ENCODE data around the gene PLN.

The PLN gene

GRCh38 chr6:118594877-118595276 lies 46.8 kb downstream of the PLN start:
- H3K27ac ChIP-seq (ENCODE audit: low read depth, low read length): no peak overlapping the region
- H3K9ac ChIP-seq (ENCODE audit: low read depth, low read length): no peak overlapping the region
- H3K9me3 ChIP-seq (ENCODE audit: control insufficient read depth, insufficient read depth, low read length): no peaks in the 10 kb centered on the region
- H3K4me3 ChIP-seq (ENCODE audit: low read depth, low read length): no peak overlapping the region
- no peaks in the 10 kb centered on the region for H3K36me3 ChIP-seq (ENCODE audit: control insufficient read depth, insufficient read depth, low read length)
- H3K4me1 ChIP-seq (ENCODE audit: control insufficient read depth, insufficient read depth, low read length): peaks cover 21% of the 10 kb centered on the region
- H3K27me3 ChIP-seq (ENCODE audit: control insufficient read depth, insufficient read depth, low read length): no peaks in the 10 kb centered on the region

DNA sequence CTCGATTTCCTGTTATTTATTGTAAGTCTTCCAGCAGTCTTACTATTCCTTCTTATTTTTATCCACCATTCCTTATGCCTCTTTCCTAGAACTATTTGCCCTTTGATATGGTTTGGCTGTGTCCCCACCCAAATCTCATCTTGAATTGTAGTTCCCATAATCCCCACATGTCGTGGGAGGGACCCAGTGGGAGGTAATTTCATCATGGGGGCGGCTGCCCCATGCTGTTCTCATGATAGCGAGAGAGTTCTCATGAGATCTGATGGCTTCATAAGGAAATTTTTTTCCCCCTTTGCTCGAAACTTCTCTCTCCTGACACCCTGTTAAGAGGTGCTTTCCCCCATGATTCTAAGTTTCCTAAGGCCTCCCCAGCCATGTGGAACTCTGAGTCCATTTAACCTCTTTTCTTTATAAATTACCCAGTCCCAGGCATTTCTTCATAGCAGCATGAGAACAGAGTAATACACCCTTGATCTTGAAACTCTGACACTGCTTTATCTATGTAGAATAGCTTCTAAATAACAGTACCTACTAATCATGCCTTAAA lies 48.8 kb downstream of the PLN start:
- no peak overlapping the region for H3K4me3 ChIP-seq (ENCODE audit: low read depth, low read length)
- no peaks in the 10 kb centered on the region for H3K27me3 ChIP-seq (ENCODE audit: control insufficient read depth, insufficient read depth, low read length)
- H3K4me1 ChIP-seq (ENCODE audit: control insufficient read depth, insufficient read depth, low read length): peaks cover 16% of the 10 kb centered on the region; the same call in 1 of the 2 replicates
- H3K27ac ChIP-seq (ENCODE audit: low read depth, low read length): no peak overlapping the region
- no peaks in the 10 kb centered on the region for H3K9me3 ChIP-seq (ENCODE audit: control insufficient read depth, insufficient read depth, low read length)
- H3K9ac ChIP-seq (ENCODE audit: low read depth, low read length): no peak overlapping the region
- H3K36me3 ChIP-seq (ENCODE audit: control insufficient read depth, insufficient read depth, low read length): no peaks in the 10 kb centered on the region

GRCh38 chr6:118597636-118598035 lies 49.5 kb downstream of the PLN start:
- no peak overlapping the region for H3K9ac ChIP-seq (ENCODE audit: low read depth, low read length)
- H3K27me3 ChIP-seq (ENCODE audit: control insufficient read depth, insufficient read depth, low read length): no peaks in the 10 kb centered on the region
- peak overlapping the region; percentile 31 for H3K27ac ChIP-seq (ENCODE audit: low read depth, low read length)
- H3K9me3 ChIP-seq (ENCODE audit: control insufficient read depth, insufficient read depth, low read length): no peaks in the 10 kb centered on the region
- H3K4me1 ChIP-seq (ENCODE audit: control insufficient read depth, insufficient read depth, low read length): peaks cover 16% of the 10 kb centered on the region; the same call in 1 of the 2 replicates
- no peak overlapping the region for H3K4me3 ChIP-seq (ENCODE audit: low read depth, low read length)
- no peaks in the 10 kb centered on the region for H3K36me3 ChIP-seq (ENCODE audit: control insufficient read depth, insufficient read depth, low read length)

- Histone ChIP-seq H3K36me3 (ENCODE audit: control insufficient read depth, insufficient read depth, low read length) (no peaks in the 10 kb centered on the region), H3K4me3 (ENCODE audit: low read depth, low read length) (no peak overlapping the region), H3K9ac (ENCODE audit: low read depth, low read length) (no peak overlapping the region), H3K27ac (ENCODE audit: low read depth, low read length) (no peak overlapping the region), H3K4me1 (ENCODE audit: control insufficient read depth, insufficient read depth, low read length) (peaks cover 16% of the 10 kb centered on the region; the same call in 1 of the 2 replicates), H3K27me3 (ENCODE audit: control insufficient read depth, insufficient read depth, low read length) (no peaks in the 10 kb centered on the region), H3K9me3 (ENCODE audit: control insufficient read depth, insufficient read depth, low read length) (no peaks in the 10 kb centered on the region)
Measured at GRCh38 chr6:118598324-118598723, 50.2 kb downstream of the PLN start.

DNA sequence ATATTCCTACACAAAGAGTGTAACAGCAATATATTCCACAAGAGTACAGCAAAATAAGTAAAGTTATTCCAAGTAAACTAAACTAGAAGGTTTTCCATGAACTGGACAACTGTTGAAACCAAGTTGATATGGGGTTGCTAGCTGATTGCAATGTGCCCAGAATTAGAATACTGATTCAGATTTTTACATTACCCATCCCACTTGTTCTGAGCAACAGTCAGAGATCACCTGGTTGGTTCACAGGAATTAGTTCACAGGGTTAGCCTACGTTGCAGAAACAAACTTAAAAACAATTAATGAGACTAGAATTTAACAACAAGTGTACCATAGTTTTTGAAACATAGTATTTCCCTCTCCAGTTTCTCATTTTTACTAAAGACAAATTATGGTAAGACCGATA lies 54.2 kb downstream of the PLN start:
- peaks cover 13% of the 10 kb centered on the region; the same call in 1 of the 2 replicates for H3K4me1 ChIP-seq (ENCODE audit: control insufficient read depth, insufficient read depth, low read length)
- no peak overlapping the region for H3K9ac ChIP-seq (ENCODE audit: low read depth, low read length)
- no peak overlapping the region for H3K4me3 ChIP-seq (ENCODE audit: low read depth, low read length)
- no peaks in the 10 kb centered on the region for H3K9me3 ChIP-seq (ENCODE audit: control insufficient read depth, insufficient read depth, low read length)
- H3K27ac ChIP-seq (ENCODE audit: low read depth, low read length): no peak overlapping the region
- H3K36me3 ChIP-seq (ENCODE audit: control insufficient read depth, insufficient read depth, low read length): no peaks in the 10 kb centered on the region
- H3K27me3 ChIP-seq (ENCODE audit: control insufficient read depth, insufficient read depth, low read length): no peaks in the 10 kb centered on the region

- H3K4me1 ChIP-seq (ENCODE audit: control insufficient read depth, insufficient read depth, low read length): peaks cover 2% of the 10 kb centered on the region; the same call in 1 of the 2 replicates
- no peaks in the 10 kb centered on the region for H3K36me3 ChIP-seq (ENCODE audit: control insufficient read depth, insufficient read depth, low read length)
- H3K4me3 ChIP-seq (ENCODE audit: low read depth, low read length): no peak overlapping the region
- H3K9me3 ChIP-seq (ENCODE audit: control insufficient read depth, insufficient read depth, low read length): no peaks in the 10 kb centered on the region
- no peaks in the 10 kb centered on the region for H3K27me3 ChIP-seq (ENCODE audit: control insufficient read depth, insufficient read depth, low read length)
- no peak overlapping the region for H3K27ac ChIP-seq (ENCODE audit: low read depth, low read length)
- H3K9ac ChIP-seq (ENCODE audit: low read depth, low read length): no peak overlapping the region
Measured at GRCh38 chr6:118603372-118603771, 55.3 kb downstream of the PLN start.

- Histone ChIP-seq H3K36me3 (ENCODE audit: control insufficient read depth, insufficient read depth, low read length) (no peaks in the 10 kb centered on the region), H3K9ac (ENCODE audit: low read depth, low read length) (no peak overlapping the region), H3K4me1 (ENCODE audit: control insufficient read depth, insufficient read depth, low read length) (no peaks in the 10 kb centered on the region), H3K9me3 (ENCODE audit: control insufficient read depth, insufficient read depth, low read length) (no peaks in the 10 kb centered on the region), H3K27me3 (ENCODE audit: control insufficient read depth, insufficient read depth, low read length) (no peaks in the 10 kb centered on the region), H3K4me3 (ENCODE audit: low read depth, low read length) (no peak overlapping the region), H3K27ac (ENCODE audit: low read depth, low read length) (no peak overlapping the region)
Measured at GRCh38 chr6:118606268-118606667, 58.2 kb downstream of the PLN start.

- no peaks in the 10 kb centered on the region for H3K36me3 ChIP-seq (ENCODE audit: control insufficient read depth, insufficient read depth, low read length)
Measured at GRCh38 chr6:118606858-118607257, 58.8 kb downstream of the PLN start.

More at GRCh38 chr6:118606858-118607257, 58.8 kb downstream of the PLN start:
- no peak overlapping the region for H3K27ac ChIP-seq (ENCODE audit: low read depth, low read length)
- H3K4me3 ChIP-seq (ENCODE audit: low read depth, low read length): no peak overlapping the region
- no peak overlapping the region for H3K9ac ChIP-seq (ENCODE audit: low read depth, low read length)
- no peaks in the 10 kb centered on the region for H3K4me1 ChIP-seq (ENCODE audit: control insufficient read depth, insufficient read depth, low read length)
- no peaks in the 10 kb centered on the region for H3K9me3 ChIP-seq (ENCODE audit: control insufficient read depth, insufficient read depth, low read length)
- no peaks in the 10 kb centered on the region for H3K27me3 ChIP-seq (ENCODE audit: control insufficient read depth, insufficient read depth, low read length)
